GM12878 (cell line): ENCODE measurements around the gene NAV3.

Experiments used
- CHD2 ChIP-seq: IDR thresholded peaks from 2 replicates; pipeline ENCODE4 v1.6.1; 2011; ENCODE audit warnings: low read depth, low read length, improper control_type of control experiment, borderline replicate concordance
- EP300 ChIP-seq, 2 experiments: fragments of 150-350 bp in 1 of 2; IDR thresholded peaks; 2 replicates each; pipeline ENCODE4 v1.6.1; 2011 to 2012; ENCODE audit warnings: low read depth in 2 of 2, low read length in 2 of 2, borderline replicate concordance in 1 of 2, improper control_type of control experiment in 1 of 2, inconsistent platforms in 1 of 2; ENCODE audit not compliant: control insufficient read depth in 1 of 2
- IKZF1 ChIP-seq: fragments of 450-650 bp; conservative IDR thresholded peaks from 2 replicates; pipeline ENCODE4 v1.6.1; 2017; ENCODE audit warnings: antibody characterized with exemption, mild to moderate bottlenecking
- JUND ChIP-seq: IDR thresholded peaks from 2 replicates; pipeline ENCODE4 v1.6.1; 2012; ENCODE audit warnings: low read depth, mild to moderate bottlenecking, low read length, improper control_type of control experiment, moderate library complexity
- POLR2A ChIP-seq: IDR thresholded peaks from 2 replicates; pipeline ENCODE4 v1.6.1; 2011; ENCODE audit warnings: low read depth, mild to moderate bottlenecking, low read length
- RAD21 ChIP-seq: IDR thresholded peaks from 2 replicates; pipeline ENCODE4 v1.6.1; 2011; ENCODE audit warnings: mild to moderate bottlenecking, low read depth, low read length, moderate library complexity; ENCODE audit not compliant: insufficient read depth
- TF ChIP-seq, protein P1 (sequence below), 3 experiments: IDR thresholded peaks in 2 of 3; conservative IDR thresholded peaks in 1 of 3; 2 replicates each; pipeline ENCODE4 v1.5.1; 2011; ENCODE audit warnings: low read depth in 3 of 3, low read length in 3 of 3, mild to moderate bottlenecking in 3 of 3, control low read depth in 2 of 3, moderate library complexity in 2 of 3, inconsistent platforms in 1 of 3, mixed read lengths in 1 of 3; ENCODE audit not compliant: control insufficient read depth in 2 of 3, insufficient read depth in 1 of 3; ENCODE audit errors: extremely low read depth in 1 of 3

DNA sequence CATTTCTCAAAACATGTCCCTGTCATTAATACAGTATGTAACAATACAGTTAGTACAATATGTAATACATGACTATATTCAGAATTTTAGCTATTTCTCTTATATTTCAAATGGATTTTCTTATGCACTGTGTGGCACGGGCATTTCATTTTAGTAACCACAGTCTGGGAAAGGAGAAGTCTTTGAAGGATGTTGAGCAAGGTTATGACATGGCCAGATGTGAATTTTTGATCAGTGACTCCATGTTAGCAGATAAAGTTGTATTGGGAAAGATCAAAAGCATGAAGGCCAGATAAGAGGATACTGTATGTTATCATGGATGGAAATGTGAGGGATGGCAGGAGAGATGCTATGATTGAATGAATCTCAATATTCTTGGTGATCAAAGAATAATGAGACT is 285.2 kb downstream of the NAV3 start:
- TF ChIP-seq, protein P1, sequence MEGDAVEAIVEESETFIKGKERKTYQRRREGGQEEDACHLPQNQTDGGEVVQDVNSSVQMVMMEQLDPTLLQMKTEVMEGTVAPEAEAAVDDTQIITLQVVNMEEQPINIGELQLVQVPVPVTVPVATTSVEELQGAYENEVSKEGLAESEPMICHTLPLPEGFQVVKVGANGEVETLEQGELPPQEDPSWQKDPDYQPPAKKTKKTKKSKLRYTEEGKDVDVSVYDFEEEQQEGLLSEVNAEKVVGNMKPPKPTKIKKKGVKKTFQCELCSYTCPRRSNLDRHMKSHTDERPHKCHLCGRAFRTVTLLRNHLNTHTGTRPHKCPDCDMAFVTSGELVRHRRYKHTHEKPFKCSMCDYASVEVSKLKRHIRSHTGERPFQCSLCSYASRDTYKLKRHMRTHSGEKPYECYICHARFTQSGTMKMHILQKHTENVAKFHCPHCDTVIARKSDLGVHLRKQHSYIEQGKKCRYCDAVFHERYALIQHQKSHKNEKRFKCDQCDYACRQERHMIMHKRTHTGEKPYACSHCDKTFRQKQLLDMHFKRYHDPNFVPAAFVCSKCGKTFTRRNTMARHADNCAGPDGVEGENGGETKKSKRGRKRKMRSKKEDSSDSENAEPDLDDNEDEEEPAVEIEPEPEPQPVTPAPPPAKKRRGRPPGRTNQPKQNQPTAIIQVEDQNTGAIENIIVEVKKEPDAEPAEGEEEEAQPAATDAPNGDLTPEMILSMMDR (IDR thresholded peaks at IDR 0.05 in 2 of 3, conservative IDR thresholded peaks at IDR 0.05 in 1 of 3; ENCODE audit: control insufficient read depth in 2 of 3, extremely low read depth in 1 of 3, insufficient read depth in 1 of 3, low read depth in 3 of 3, low read length in 3 of 3) = no peak
- TF ChIP-seq EP300 (IDR thresholded peaks at IDR 0.05; ENCODE audit: borderline replicate concordance in 1 of 2, control insufficient read depth in 1 of 2, low read depth in 2 of 2, low read length in 2 of 2) (no peak), RAD21 (no peak), CHD2 (no peak), POLR2A (no peak), JUND (no peak), IKZF1 (no peak)
